HG02840 (cell line): ENCODE measurements around the gene TRAPPC5.

Experiments used
- ATAC-seq: cut with Tn5 transposase; IDR thresholded peaks from one replicate; pipeline ENCODE4 v1.9.1; 2021; ENCODE audit warnings: mild to moderate bottlenecking, moderate library complexity, moderate number of reproducible peaks; ENCODE audit not compliant: unreplicated experiment, low FRiP score

Gene TRAPPC5

GRCh38 chr19:7729211-7729610, 48.6 kb downstream of the TRAPPC5 start:
- ATAC-seq: no peak

- ATAC-seq: no peak
Measured at GRCh38 chr19:7729831-7730285, 49.2 kb downstream of the TRAPPC5 start.

- ATAC-seq: no peak
Measured at GRCh38 chr19:7730286-7731217, 49.9 kb downstream of the TRAPPC5 start.

- no peak for ATAC-seq
Measured at GRCh38 chr19:7731218-7731595, 50.6 kb downstream of the TRAPPC5 start.

- ATAC-seq: no peak
Measured at GRCh38 chr19:7731615-7732014, 51.0 kb downstream of the TRAPPC5 start.

- ATAC-seq: no peak
Measured at GRCh38 chr19:7732045-7732444, 51.4 kb downstream of the TRAPPC5 start, which contains the start of gene CLEC4G. Gene CLEC4G (minus strand): TSS chr19:7732110. CDS start chr19:7732102, 8 bp downstream.

- ATAC-seq: no peak
Measured at GRCh38 chr19:7733376-7733775, 52.7 kb downstream of the TRAPPC5 start.

- no peak for ATAC-seq
Measured at GRCh38 chr19:7734220-7735203, 53.9 kb downstream of the TRAPPC5 start.

- no peak for ATAC-seq
Measured at GRCh38 chr19:7736148-7736547, 55.5 kb downstream of the TRAPPC5 start.

GRCh38 chr19:7737215-7737614, 56.6 kb downstream of the TRAPPC5 start:
- no peak for ATAC-seq
